Thoracic aorta (tissue), 2 donors: Measurements from ENCODE around the gene TESMIN. TPM values are rescaled to one million over a fixed set of nuclear protein-coding genes. Genes with fewer than 3 reads are reported as not detected.

Experiments
- ATAC-seq: fragments of 150-250 bp; one replicate; pipeline ENCODE4 v1.8.0; 2017; ENCODE audit warnings: low read depth; ENCODE audit not compliant: insufficient number of reproducible peaks, low FRiP score
- DNase-seq: peaks from one replicate; pipeline ENCODE4 v3.0.0-alpha.2; 2020; ENCODE audit warnings: low spot score
- H3K27ac ChIP-seq, 2 donors: fragments of 200-600 bp; sonication (generic); 1 replicate in 1 of 2; 2 replicates in 1 of 2; pipeline ENCODE4 v1.5.1; 2016; ENCODE audit warnings: mild to moderate bottlenecking in 2 of 2, moderate library complexity in 2 of 2
- H3K27me3 ChIP-seq: fragments of 200-600 bp; sonication (generic); replicated peaks from 2 replicates; pipeline ENCODE4 v1.6.0; 2016; ENCODE audit warnings: mild to moderate bottlenecking; ENCODE audit not compliant: insufficient read depth
- H3K36me3 ChIP-seq: fragments of 200-600 bp; sonication (generic); one replicate; pipeline ENCODE4 v1.5.1; 2016
- H3K4me1 ChIP-seq, 2 donors: fragments of 200-600 bp; sonication (generic); 1 replicate in 1 of 2; 2 replicates in 1 of 2; pipeline versions ENCODE4 v1.5.1 to v1.6.0; 2016; ENCODE audit warnings: low read depth in 2 of 2, mild to moderate bottlenecking in 1 of 2; ENCODE audit not compliant: control insufficient read depth in 1 of 2
- H3K4me3 ChIP-seq: fragments of 200-600 bp; sonication (generic); 2 replicates; pipeline ENCODE4 v1.5.1; 2016; ENCODE audit warnings: mild to moderate bottlenecking
- H3K9me3 ChIP-seq: fragments of 200-600 bp; sonication (generic); 2 replicates; pipeline ENCODE4 v1.5.1; 2016
- total RNA-seq, 2 donors: library from RNA; depleted of rRNA; stranded (reverse); fragments of >200 nt; gene quantifications; one replicate each; pipeline versions ENCODE4 v1.1.0 to v1.2.3, GENCODE V29; 2016
- TF ChIP-seq, protein P1 (sequence below): fragments of 200-600 bp; sonication (generic); IDR thresholded peaks from one replicate; pipeline ENCODE4 v1.5.1; 2019; ENCODE audit warnings: antibody characterized with exemption

Gene TESMIN
- total RNA-seq, 2 donors from 2014 or later, result 2.8 TPM; not detected in 1

DNA sequence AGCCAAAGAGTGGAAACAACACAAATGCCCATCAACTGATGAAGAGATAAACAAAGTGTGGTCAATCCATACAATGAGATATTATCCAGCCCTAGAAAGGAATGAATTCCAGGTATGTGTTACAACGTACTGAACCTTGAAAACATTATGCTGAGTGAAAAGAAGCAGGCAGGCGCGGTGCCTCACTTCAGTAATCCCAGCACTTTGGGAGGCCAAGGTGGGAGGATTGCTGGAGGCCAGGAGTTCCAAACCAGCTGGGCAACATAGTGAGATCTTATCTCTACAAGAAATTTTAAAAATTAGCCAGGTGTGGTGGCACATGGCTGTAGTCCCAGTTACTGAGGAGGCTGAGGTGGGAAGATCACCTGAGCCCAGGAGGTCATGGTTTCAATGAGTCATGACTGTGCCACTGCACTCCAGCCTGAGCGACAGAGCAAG is 24.6 kb upstream of the TESMIN start:
- Histone ChIP-seq H3K4me1 (no peaks in the 10 kb centered on the region), H3K9me3 (no peaks in the 10 kb centered on the region), H3K4me3 (no peak overlapping the region), H3K27me3 (no peaks in the 10 kb centered on the region), H3K27ac (no peak overlapping the region), H3K36me3 (peaks cover 87% of the 10 kb centered on the region)
- ATAC-seq (no peak), DNase-seq (no peak)
- TF ChIP-seq, protein P1, sequence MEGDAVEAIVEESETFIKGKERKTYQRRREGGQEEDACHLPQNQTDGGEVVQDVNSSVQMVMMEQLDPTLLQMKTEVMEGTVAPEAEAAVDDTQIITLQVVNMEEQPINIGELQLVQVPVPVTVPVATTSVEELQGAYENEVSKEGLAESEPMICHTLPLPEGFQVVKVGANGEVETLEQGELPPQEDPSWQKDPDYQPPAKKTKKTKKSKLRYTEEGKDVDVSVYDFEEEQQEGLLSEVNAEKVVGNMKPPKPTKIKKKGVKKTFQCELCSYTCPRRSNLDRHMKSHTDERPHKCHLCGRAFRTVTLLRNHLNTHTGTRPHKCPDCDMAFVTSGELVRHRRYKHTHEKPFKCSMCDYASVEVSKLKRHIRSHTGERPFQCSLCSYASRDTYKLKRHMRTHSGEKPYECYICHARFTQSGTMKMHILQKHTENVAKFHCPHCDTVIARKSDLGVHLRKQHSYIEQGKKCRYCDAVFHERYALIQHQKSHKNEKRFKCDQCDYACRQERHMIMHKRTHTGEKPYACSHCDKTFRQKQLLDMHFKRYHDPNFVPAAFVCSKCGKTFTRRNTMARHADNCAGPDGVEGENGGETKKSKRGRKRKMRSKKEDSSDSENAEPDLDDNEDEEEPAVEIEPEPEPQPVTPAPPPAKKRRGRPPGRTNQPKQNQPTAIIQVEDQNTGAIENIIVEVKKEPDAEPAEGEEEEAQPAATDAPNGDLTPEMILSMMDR, result no peak

DNA sequence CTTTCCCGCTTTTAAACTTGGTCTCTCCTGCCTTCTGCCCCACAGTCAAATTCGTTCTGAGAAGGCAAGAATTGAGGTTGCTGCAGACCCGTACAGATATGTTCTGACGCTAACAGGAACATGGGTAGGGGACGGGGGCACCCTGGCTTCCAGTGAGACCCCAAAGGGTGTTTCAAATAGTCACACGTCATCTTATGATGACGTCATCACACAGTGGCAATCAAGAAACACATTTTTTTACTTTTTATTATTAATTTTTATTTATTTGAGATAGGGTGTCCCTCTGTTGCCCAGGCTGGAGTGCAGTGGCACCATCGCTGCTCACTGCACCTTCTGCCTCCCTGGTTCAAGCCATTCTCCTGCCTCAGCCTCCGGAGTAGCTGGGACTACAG is 22.9 kb upstream of the TESMIN start:
- H3K36me3 ChIP-seq, result peaks cover 92% of the 10 kb centered on the region
- no peak overlapping the region for H3K27ac ChIP-seq
- TF ChIP-seq, protein P1, result no peak
- no peak for ATAC-seq
- DNase-seq, result no peak
- H3K27me3 ChIP-seq, result no peaks in the 10 kb centered on the region
- no peak overlapping the region for H3K4me3 ChIP-seq
- H3K4me1 ChIP-seq, result no peaks in the 10 kb centered on the region
- no peaks in the 10 kb centered on the region for H3K9me3 ChIP-seq

DNA sequence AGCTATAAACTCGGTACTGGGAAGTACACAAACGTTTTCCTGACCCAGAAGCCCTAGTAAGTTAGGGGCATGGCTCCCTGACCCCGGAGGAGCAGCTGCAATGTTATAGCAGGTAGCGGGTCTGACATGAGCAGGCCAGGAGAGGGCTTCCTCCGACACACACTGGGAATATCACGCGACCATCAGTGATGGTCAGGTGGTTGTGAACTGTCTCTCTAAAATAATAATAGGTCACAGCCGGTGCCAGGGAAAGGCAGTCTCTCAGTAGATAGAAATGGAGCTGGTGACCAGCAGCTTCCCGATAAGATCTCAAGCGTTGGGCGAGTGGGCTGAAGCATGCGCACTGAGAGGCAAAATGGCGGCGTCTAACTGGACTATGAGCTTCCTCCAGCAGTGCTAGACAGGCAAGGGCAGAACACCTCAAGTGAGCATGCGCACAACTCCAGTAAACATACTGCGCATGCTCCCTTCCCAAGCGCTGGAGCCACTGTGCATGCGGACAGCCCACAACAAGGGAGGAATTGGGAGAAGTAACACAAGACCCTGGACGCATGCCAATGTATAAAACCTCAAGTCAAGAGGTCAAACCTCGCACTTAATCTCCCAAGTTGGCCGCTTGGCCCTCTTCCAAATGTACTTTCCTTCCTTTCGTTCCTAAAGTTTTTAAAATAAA is 22.3 kb upstream of the TESMIN start:
- ATAC-seq (no peak), DNase-seq (no peak)
- Histone ChIP-seq H3K36me3 (peaks cover 87% of the 10 kb centered on the region), H3K9me3 (no peaks in the 10 kb centered on the region), H3K27ac (no peak overlapping the region), H3K4me3 (no peak overlapping the region), H3K27me3 (no peaks in the 10 kb centered on the region), H3K4me1 (no peaks in the 10 kb centered on the region)
- TF ChIP-seq, protein P1, result no peak

DNA sequence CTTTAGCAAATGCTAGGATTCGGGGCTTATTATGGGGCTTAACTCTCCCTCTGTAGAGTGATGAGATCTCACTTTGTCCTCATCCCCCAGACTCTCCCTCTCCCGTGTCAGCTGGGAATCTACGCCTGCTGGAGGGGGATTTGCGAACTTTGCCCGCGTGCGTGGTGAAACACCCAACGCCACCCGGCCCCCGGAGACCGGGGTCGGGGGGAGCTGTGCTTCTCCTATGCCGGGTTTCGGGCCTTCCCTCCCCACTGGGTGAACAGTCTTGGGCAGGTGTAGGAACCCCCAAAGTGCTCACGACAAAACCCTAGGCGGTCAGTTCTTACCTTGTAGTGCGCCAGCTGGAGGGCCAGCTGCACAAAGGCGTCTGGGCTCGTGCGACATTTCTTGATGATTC is 21.6 kb upstream of the TESMIN start:
- DNase-seq, result no peak
- TF ChIP-seq, protein P1, result no peak
- H3K36me3 ChIP-seq, result peaks cover 85% of the 10 kb centered on the region

DNA sequence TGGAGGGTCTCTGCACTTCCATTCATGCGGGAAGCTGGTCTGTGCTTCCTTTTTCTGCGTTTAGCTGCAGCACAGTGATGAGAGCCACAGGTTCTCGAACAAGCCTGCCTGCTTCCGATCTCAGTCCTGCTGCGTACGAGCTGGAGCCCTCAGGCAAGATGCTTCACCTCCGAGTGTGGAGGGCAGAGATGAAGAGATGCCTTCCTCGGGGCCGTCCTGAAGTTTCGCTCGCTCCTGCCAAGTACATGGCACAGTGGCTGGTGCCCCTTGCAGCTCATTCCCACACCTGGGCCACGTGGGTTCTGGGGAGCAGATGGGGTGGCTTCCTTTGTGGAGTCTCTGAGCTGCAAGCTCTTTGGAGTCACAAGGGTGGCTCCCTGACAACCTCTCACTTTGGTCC is 19.5 kb upstream of the TESMIN start:
- H3K27me3 ChIP-seq, result no peaks in the 10 kb centered on the region
- ATAC-seq (no peak), DNase-seq (no peak)
- TF ChIP-seq, protein P1, result no peak
- H3K36me3 ChIP-seq, result peaks cover 72% of the 10 kb centered on the region
- no peak overlapping the region for H3K4me3 ChIP-seq
- no peak overlapping the region for H3K27ac ChIP-seq
- no peaks in the 10 kb centered on the region for H3K9me3 ChIP-seq
- H3K4me1 ChIP-seq, result no peaks in the 10 kb centered on the region

More for the DNA sequence above, 21.6 kb upstream of the TESMIN start:
- H3K4me1 ChIP-seq, result no peaks in the 10 kb centered on the region
- no peaks in the 10 kb centered on the region for H3K9me3 ChIP-seq
- no peak overlapping the region for H3K4me3 ChIP-seq
- H3K27me3 ChIP-seq, result no peaks in the 10 kb centered on the region
- H3K27ac ChIP-seq, result no peak overlapping the region
- ATAC-seq, result no peak
